Vagina (tissue), 2 donors: ENCODE results near the gene SETD1A. TPM values are rescaled to one million over a fixed set of nuclear protein-coding genes. Genes with fewer than 3 reads are reported as not detected.

ENCODE experiments used
- DNase-seq, 2 donors: peaks; one replicate each; pipeline ENCODE4 v3.0.0-alpha.2; 2017; ENCODE audit errors: extremely low spot score in 2 of 2
- H3K27ac ChIP-seq: fragments of 200-600 bp; sonication (generic); one replicate; pipeline ENCODE4 v1.5.1; 2019
- H3K27me3 ChIP-seq: fragments of 200-600 bp; sonication (generic); one replicate; pipeline ENCODE4 v1.5.1; 2019
- H3K36me3 ChIP-seq, 2 donors: fragments of 200-600 bp; sonication (generic); one replicate each; pipeline ENCODE4 v1.5.1; 2017 to 2019
- H3K4me1 ChIP-seq: fragments of 200-600 bp; sonication (generic); one replicate; pipeline ENCODE4 v1.5.1; 2019
- H3K4me3 ChIP-seq, 2 donors: fragments of 200-600 bp; sonication (generic); 1 replicate in 1 of 2; 2 replicates in 1 of 2; pipeline ENCODE4 v1.5.1; 2016 to 2019
- H3K9me3 ChIP-seq: fragments of 200-600 bp; sonication (generic); one replicate; pipeline ENCODE4 v1.5.1; 2019
- POLR2A ChIP-seq, 2 donors: fragments of 450-650 bp; IDR thresholded peaks; one replicate each; pipeline ENCODE4 v1.6.1; 2017; ENCODE audit warnings: antibody characterized with exemption in 2 of 2, mild to moderate bottlenecking in 2 of 2, moderate library complexity in 2 of 2
- POLR2AphosphoS5 ChIP-seq, 2 donors: sonication (generic); formaldehyde crosslinking; IDR thresholded peaks; one replicate each; pipeline ENCODE4 v1.9.0; 2017; ENCODE audit warnings: antibody characterized with exemption in 2 of 2, mild to moderate bottlenecking in 2 of 2, low read depth in 1 of 2; ENCODE audit not compliant: insufficient read depth in 1 of 2
- intact Hi-C: fragments of 100-400 bp; cut with DNase I; formaldehyde crosslinking; loops from one replicate; pipeline ENCODE4 v1.15.1; 2023
- total RNA-seq: library from RNA; depleted of rRNA; stranded (reverse); fragments of >200 nt; gene quantifications from one replicate; pipeline ENCODE4 v1.2.3, GENCODE V29; 2016
- TF ChIP-seq, protein P1 (sequence below), 3 experiments: fragments of 450-650 bp in 2 of 3; fragments of 200-600 bp in 1 of 3; sonication (generic) in 1 of 3; IDR thresholded peaks; one replicate each; pipeline ENCODE4 v1.5.1; 2017 to 2019; ENCODE audit warnings: antibody characterized with exemption in 3 of 3, mild to moderate bottlenecking in 2 of 3, moderate library complexity in 2 of 3

SETD1A gene
- total RNA-seq, 1 donor from 2014 or later, result 10.6 TPM

DNA sequence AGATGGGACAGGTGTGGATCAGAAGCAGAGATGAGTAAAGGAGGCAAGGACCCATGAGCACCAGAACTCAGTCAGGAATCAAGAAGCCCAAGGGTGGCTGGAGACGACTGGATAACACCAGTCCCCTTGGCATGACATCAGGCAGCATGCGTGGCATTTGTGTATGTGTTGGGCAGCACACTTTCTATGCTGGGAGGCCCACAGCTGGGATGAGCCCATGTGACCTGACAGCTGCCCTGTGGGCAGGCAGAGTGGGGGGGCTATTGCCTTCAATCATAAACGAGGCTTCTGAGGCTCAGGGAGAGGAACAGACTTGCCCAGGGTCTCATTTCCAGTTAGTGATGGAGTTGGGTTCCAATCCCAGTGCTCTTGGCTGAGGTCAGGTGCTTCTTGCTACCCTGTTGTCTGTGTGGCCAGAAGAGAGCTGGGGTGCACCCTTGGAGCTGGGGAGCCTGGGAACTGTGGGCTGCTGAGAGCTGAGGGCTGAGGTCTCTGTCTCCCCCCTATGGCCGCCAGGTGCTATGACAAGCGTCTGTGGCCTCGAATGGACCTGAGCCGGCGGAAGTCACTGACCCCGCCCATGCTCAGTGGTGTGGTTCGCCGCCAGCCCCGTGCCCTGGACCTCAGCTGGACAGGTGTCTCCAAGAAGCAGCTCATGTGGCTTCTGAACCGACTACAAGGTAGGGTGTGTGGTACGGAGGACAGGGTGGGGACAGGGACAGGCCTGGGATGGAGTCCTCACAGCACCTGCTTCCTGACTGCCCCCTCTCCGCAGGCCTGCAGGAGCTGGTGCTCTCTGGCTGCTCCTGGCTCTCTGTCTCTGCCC, 15.7 kb upstream of the SETD1A start:
- H3K27ac ChIP-seq, result no peak overlapping the region
- no peak for DNase-seq
- no peak for TF ChIP-seq POLR2AphosphoS5 (IDR thresholded peaks at IDR 0.05; ENCODE audit: insufficient read depth in 1 of 2, low read depth in 1 of 2)
- no peak for TF ChIP-seq POLR2A (IDR thresholded peaks at IDR 0.05)
- TF ChIP-seq, protein P1, sequence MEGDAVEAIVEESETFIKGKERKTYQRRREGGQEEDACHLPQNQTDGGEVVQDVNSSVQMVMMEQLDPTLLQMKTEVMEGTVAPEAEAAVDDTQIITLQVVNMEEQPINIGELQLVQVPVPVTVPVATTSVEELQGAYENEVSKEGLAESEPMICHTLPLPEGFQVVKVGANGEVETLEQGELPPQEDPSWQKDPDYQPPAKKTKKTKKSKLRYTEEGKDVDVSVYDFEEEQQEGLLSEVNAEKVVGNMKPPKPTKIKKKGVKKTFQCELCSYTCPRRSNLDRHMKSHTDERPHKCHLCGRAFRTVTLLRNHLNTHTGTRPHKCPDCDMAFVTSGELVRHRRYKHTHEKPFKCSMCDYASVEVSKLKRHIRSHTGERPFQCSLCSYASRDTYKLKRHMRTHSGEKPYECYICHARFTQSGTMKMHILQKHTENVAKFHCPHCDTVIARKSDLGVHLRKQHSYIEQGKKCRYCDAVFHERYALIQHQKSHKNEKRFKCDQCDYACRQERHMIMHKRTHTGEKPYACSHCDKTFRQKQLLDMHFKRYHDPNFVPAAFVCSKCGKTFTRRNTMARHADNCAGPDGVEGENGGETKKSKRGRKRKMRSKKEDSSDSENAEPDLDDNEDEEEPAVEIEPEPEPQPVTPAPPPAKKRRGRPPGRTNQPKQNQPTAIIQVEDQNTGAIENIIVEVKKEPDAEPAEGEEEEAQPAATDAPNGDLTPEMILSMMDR (IDR thresholded peaks at IDR 0.05), result peak; percentile 52 to 74 (median 55)
- H3K4me1 ChIP-seq, result peaks cover 12% of the 10 kb centered on the region
- no peaks in the 10 kb centered on the region for H3K9me3 ChIP-seq
- intact Hi-C loops, result no loop called here
- no peak overlapping the region for H3K4me3 ChIP-seq
- H3K36me3 ChIP-seq, result peaks cover 0 to 17% of the 10 kb centered on the region in 2 donors
- no peaks in the 10 kb centered on the region for H3K27me3 ChIP-seq

DNA sequence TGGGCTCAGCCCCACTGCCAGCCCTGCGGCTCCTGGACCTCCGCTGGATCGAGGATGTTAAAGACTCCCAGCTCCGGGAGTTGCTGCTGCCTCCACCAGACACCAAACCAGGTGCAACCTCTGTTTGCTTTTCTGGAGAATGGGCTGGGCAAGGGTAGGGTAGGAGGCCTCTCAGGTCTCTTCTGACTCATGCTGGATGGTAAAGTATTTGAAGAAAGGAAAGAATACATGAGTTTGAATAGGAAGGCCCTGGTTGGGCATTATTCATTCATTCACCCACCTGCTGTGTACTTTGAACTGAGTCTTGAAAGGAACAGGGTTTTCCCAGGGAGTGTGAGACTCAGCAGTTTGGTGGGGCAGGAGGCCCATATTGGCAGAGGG, 15.1 kb upstream of the SETD1A start:
- no peak for DNase-seq
- H3K27ac ChIP-seq, result no peak overlapping the region
- no peaks in the 10 kb centered on the region for H3K27me3 ChIP-seq
- peaks cover 0 to 17% of the 10 kb centered on the region in 2 donors for H3K36me3 ChIP-seq
- intact Hi-C loops, result no loop called here
- peaks cover 12% of the 10 kb centered on the region for H3K4me1 ChIP-seq
- no peak overlapping the region for H3K4me3 ChIP-seq
- no peaks in the 10 kb centered on the region for H3K9me3 ChIP-seq
- TF ChIP-seq POLR2A (IDR thresholded peaks at IDR 0.05) (no peak), POLR2AphosphoS5 (IDR thresholded peaks at IDR 0.05; ENCODE audit: insufficient read depth in 1 of 2, low read depth in 1 of 2) (no peak)
- TF ChIP-seq, protein P1 (IDR thresholded peaks at IDR 0.05), result no peak

DNA sequence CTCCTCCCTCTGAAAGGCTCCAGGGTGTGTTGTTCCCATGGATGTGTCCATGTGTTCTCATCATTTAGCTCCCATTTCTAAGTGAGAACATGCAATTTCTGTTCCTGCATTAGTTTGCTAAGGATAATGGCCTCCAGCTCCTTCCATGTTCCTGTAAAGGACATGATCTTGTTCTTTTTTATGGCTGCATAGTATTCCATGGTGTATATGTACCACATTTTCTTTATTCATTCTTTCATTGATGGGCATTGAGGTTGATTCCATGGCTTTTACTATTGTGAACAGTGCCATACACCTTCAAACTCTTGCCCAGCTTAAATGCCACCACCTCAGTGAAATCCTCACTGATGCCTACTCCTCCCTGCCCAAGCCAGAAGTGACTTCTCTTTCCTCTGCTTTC, 13.2 kb upstream of the SETD1A start:
- Histone ChIP-seq H3K27me3 (no peaks in the 10 kb centered on the region), H3K36me3 (peaks cover 0 to 17% of the 10 kb centered on the region in 2 donors), H3K4me1 (peaks cover 17% of the 10 kb centered on the region), H3K4me3 (no peak overlapping the region), H3K9me3 (no peaks in the 10 kb centered on the region), H3K27ac (no peak overlapping the region)
- TF ChIP-seq POLR2AphosphoS5 (IDR thresholded peaks at IDR 0.05; ENCODE audit: insufficient read depth in 1 of 2, low read depth in 1 of 2), result no peak
- TF ChIP-seq POLR2A (IDR thresholded peaks at IDR 0.05), result no peak
- TF ChIP-seq, protein P1 (IDR thresholded peaks at IDR 0.05), result no peak
- intact Hi-C loops, result no loop called here
- DNase-seq, result no peak

DNA sequence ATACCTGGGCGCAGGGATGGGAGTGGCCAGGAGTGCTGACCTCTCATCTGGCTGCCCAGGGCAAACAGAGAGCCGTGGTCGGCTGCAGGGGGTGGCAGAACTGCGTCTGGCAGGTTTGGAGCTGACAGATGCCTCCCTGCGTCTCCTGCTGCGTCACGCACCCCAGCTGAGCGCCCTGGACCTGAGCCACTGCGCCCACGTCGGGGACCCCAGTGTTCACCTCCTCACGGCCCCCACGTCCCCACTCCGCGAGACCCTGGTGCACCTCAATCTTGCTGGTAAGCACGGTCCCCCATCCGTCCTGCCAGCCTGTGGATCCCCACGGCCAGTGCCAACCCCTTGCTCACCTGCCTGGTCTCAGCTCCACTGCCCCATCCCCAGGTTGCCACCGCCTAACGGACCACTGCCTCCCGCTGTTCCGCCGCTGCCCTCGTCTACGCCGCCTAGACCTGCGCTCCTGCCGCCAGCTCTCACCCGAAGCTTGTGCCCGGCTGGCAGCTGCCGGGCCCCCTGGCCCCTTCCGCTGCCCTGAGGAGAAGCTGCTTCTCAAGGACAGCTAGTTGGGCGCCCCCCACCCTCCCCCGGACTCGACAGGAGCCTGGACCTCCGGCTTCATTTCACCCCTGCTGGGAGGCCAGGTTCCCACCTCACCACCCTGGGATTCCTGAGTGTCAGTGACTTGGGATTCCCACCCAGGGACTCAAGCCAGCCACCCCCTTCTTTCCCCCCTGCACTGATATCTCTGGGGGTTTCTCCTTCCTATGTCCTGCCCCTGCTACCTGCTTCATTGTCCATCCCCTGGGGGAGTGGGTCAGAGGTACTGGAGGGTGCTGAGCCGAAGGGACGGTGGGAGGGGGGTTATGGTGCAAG, 10.6 kb upstream of the SETD1A start:
- H3K27me3 ChIP-seq, result no peaks in the 10 kb centered on the region
- H3K27ac ChIP-seq, result no peak overlapping the region
- no peak for DNase-seq
- peaks cover 0 to 17% of the 10 kb centered on the region in 2 donors for H3K36me3 ChIP-seq
- peaks cover 35% of the 10 kb centered on the region for H3K4me1 ChIP-seq
- H3K4me3 ChIP-seq, result no peak overlapping the region
- TF ChIP-seq POLR2AphosphoS5 (IDR thresholded peaks at IDR 0.05; ENCODE audit: insufficient read depth in 1 of 2, low read depth in 1 of 2) (no peak), POLR2A (IDR thresholded peaks at IDR 0.05) (no peak)
- TF ChIP-seq, protein P1 (IDR thresholded peaks at IDR 0.05), result no peak
- H3K9me3 ChIP-seq, result no peaks in the 10 kb centered on the region
- intact Hi-C loops, result no loop called here
